IMR-90 (cell line): Measurements from ENCODE around the gene PROCA1.
"Not testable (repeated sequence)": the region's sequence is repeated elsewhere in the genome, so short reads cannot be mapped to it uniquely, and the experiment has no call there.

Source experiments
- CEBPB ChIP-seq: IDR thresholded peaks from 2 replicates; pipeline ENCODE4 v1.6.1; 2012; ENCODE audit warnings: low read depth, low read length, improper control_type of control experiment
- CTCF ChIP-seq: conservative IDR thresholded peaks from 2 replicates; pipeline ENCODE4 v1.5.1; 2012; ENCODE audit warnings: mild to moderate bottlenecking, low read depth, low read length, improper control_type of control experiment
- MAZ ChIP-seq: IDR thresholded peaks from 2 replicates; pipeline ENCODE4 v1.6.1; 2012; ENCODE audit warnings: low read depth, mild to moderate bottlenecking, low read length, improper control_type of control experiment, moderate library complexity, borderline replicate concordance
- MXI1 ChIP-seq: IDR thresholded peaks from 2 replicates; pipeline ENCODE4 v1.6.1; 2012; ENCODE audit warnings: low read depth, mild to moderate bottlenecking, low read length, moderate library complexity, borderline replicate concordance
- NFE2L2 ChIP-seq: fragments of 150-350 bp; IDR thresholded peaks from 2 replicates; pipeline ENCODE4 v1.6.1; 2016; ENCODE audit warnings: low read depth, mild to moderate bottlenecking, low read length
- POLR2A ChIP-seq: IDR thresholded peaks from 2 replicates; pipeline ENCODE4 v1.6.1; 2012; ENCODE audit warnings: mild to moderate bottlenecking, low read depth, low read length
- RAD21 ChIP-seq: IDR thresholded peaks from 2 replicates; pipeline ENCODE4 v1.6.1; 2012; ENCODE audit warnings: low read length, improper control_type of control experiment
- RFX5 ChIP-seq: IDR thresholded peaks from 2 replicates; pipeline ENCODE4 v1.8.0; 2012; ENCODE audit warnings: low read depth, mild to moderate bottlenecking, low read length, moderate library complexity
- SMC3 ChIP-seq: fragments of 150-350 bp; IDR thresholded peaks from 2 replicates; pipeline ENCODE4 v1.6.1; 2016; ENCODE audit warnings: low read depth, mild to moderate bottlenecking, antibody characterized with exemption, low read length, moderate library complexity

GRCh38 chr17:28723836-28724499 is 12.3 kb upstream of the PROCA1 start:
- TF ChIP-seq MXI1, CTCF, POLR2A, CEBPB, RAD21, RFX5, MAZ, NFE2L2, SMC3: not testable (repeated sequence)
